CD14-positive monocyte (primary cell): Measurements from ENCODE around the gene STARD8. TPM values are rescaled to one million over a fixed set of nuclear protein-coding genes. Genes with fewer than 3 reads are reported as not detected.

Experiments used
- DNase-seq, 3 donors: peaks; one replicate each; pipeline ENCODE4 v3.0.0-alpha.2; 2011 to 2022
- H2AFZ ChIP-seq: 2 replicates; pipeline ENCODE4 v1.6.0; 2012; ENCODE audit warnings: mild to moderate bottlenecking, low read depth, low read length, inconsistent platforms; ENCODE audit not compliant: insufficient read depth, poor library complexity, severe bottlenecking
- H3K27ac ChIP-seq, 2 donors: 1 replicate in 1 of 2; 2 replicates in 1 of 2; pipeline ENCODE4 v1.5.1; 2012 to 2013; ENCODE audit warnings: low read length in 2 of 2, control low read depth in 1 of 2, inconsistent platforms in 1 of 2, low read depth in 1 of 2, mild to moderate bottlenecking in 1 of 2
- H3K27me3 ChIP-seq, 2 donors: one replicate each; pipeline versions ENCODE4 v1.6.0 to v1.6.1; 2011 to 2013; ENCODE audit warnings: low read length in 2 of 2; ENCODE audit not compliant: control insufficient read depth in 2 of 2, insufficient read depth in 2 of 2
- H3K36me3 ChIP-seq, 2 donors: replicated peaks in 1 of 2; 1 replicate in 1 of 2; 2 replicates in 1 of 2; pipeline versions ENCODE4 v1.5.1 to v1.6.1; 2012 to 2013; ENCODE audit warnings: low read length in 2 of 2, control low read depth in 1 of 2, inconsistent platforms in 1 of 2, mild to moderate bottlenecking in 1 of 2; ENCODE audit not compliant: insufficient read depth in 2 of 2, control insufficient read depth in 1 of 2
- H3K4me1 ChIP-seq, 2 donors: 1 replicate in 1 of 2; 2 replicates in 1 of 2; pipeline versions ENCODE4 v1.5.1 to v1.6.1; 2012 to 2013; ENCODE audit warnings: low read length in 2 of 2, control low read depth in 1 of 2, inconsistent platforms in 1 of 2, mild to moderate bottlenecking in 1 of 2, moderate library complexity in 1 of 2; ENCODE audit not compliant: insufficient read depth in 2 of 2, control insufficient read depth in 1 of 2
- H3K4me2 ChIP-seq: replicated peaks from 2 replicates; pipeline ENCODE3; 2012; ENCODE audit warnings: low read length, moderate library complexity, mild to moderate bottlenecking; ENCODE audit not compliant: poor library complexity, severe bottlenecking; ENCODE audit errors: extremely low read depth
- H3K4me3 ChIP-seq, 3 experiments: fragments of 200-600 bp in 1 of 3; sonication (generic) in 1 of 3; replicated peaks in 1 of 3; 1 replicate in 2 of 3; 2 replicates in 1 of 3; pipeline ENCODE4 v1.5.1; 2011 to 2013; ENCODE audit warnings: low read length in 3 of 3, mild to moderate bottlenecking in 3 of 3, control low read depth in 2 of 3, low read depth in 2 of 3, inconsistent platforms in 1 of 3, moderate library complexity in 1 of 3
- H3K79me2 ChIP-seq: 2 replicates; pipeline ENCODE4 v1.6.0; 2012; ENCODE audit warnings: mild to moderate bottlenecking, control low read depth, inconsistent platforms, low read length, moderate library complexity; ENCODE audit not compliant: insufficient read depth
- H3K9ac ChIP-seq: 2 replicates; pipeline ENCODE4 v1.6.0; 2017; ENCODE audit warnings: low read length, mild to moderate bottlenecking; ENCODE audit not compliant: insufficient read depth, poor library complexity, severe bottlenecking
- H3K9me3 ChIP-seq, 2 donors: replicated peaks in 1 of 2; 1 replicate in 1 of 2; 2 replicates in 1 of 2; pipeline versions ENCODE4 v1.5.1 to v1.6.1; 2012 to 2013; ENCODE audit warnings: low read length in 2 of 2, control low read depth in 1 of 2; ENCODE audit not compliant: control insufficient read depth in 1 of 2, insufficient read depth in 1 of 2
- H4K20me1 ChIP-seq: 2 replicates; pipeline ENCODE4 v1.6.0; 2012; ENCODE audit warnings: mild to moderate bottlenecking, low read length, control low read depth, moderate library complexity; ENCODE audit not compliant: insufficient read depth
- H3K27ac Mint-ChIP-seq, 7 donors: one replicate each; pipeline ENCODE4 v1.8.0; 2020; ENCODE audit warnings: mild to moderate bottlenecking in 7 of 7, mixed read lengths in 7 of 7, moderate library complexity in 6 of 7, inconsistent platforms in 2 of 7
- H3K27me3 Mint-ChIP-seq, 3 donors: one replicate each; pipeline ENCODE4 v1.8.0; 2021 to 2022; ENCODE audit warnings: low read depth in 3 of 3, mild to moderate bottlenecking in 3 of 3, mixed read lengths in 3 of 3, moderate library complexity in 3 of 3, inconsistent platforms in 1 of 3
- H3K36me3 Mint-ChIP-seq, 2 donors: one replicate each; pipeline ENCODE4 v1.8.0; 2020; ENCODE audit warnings: mixed read lengths in 2 of 2, inconsistent platforms in 1 of 2, mild to moderate bottlenecking in 1 of 2
- H3K4me1 Mint-ChIP-seq: one replicate; pipeline ENCODE4 v1.8.0; 2020; ENCODE audit warnings: mild to moderate bottlenecking, mixed read lengths
- H3K4me3 Mint-ChIP-seq, 2 donors: one replicate each; pipeline ENCODE4 v1.8.0; 2020; ENCODE audit warnings: mild to moderate bottlenecking in 2 of 2, mixed read lengths in 2 of 2, moderate library complexity in 1 of 2
- H3K9me3 Mint-ChIP-seq, 7 donors: one replicate each; pipeline ENCODE4 v1.8.0; 2020 to 2022; ENCODE audit warnings: mixed read lengths in 7 of 7, mild to moderate bottlenecking in 6 of 7, moderate library complexity in 6 of 7, inconsistent platforms in 2 of 7
- CTCF ChIP-seq: fragments of 200-600 bp; IDR thresholded peaks from one replicate; pipeline ENCODE4 v1.8.0; 2022; ENCODE audit warnings: antibody characterized with exemption, mild to moderate bottlenecking
- WGBS: methylation state at CpG from one replicate; pipeline ENCODE4 v1.1.5; 2013; ENCODE audit warnings: missing lambda C conversion rate; ENCODE audit not compliant: insufficient coverage; 5-methylcytosine and 5-hydroxymethylcytosine counted together
- intact Hi-C, 2 donors: fragments of 100-400 bp; cut with micrococcal nuclease; formaldehyde crosslinking; loops; one replicate each; pipeline versions ENCODE4 v1.15.0 to v1.15.1; 2023
- polyA plus RNA-seq, 3 donors: library from polyadenylated mRNA; depleted of rRNA in 1 of 3; unstranded in 2 of 3; stranded (reverse) in 1 of 3; fragments of 300-500 nt in 2 of 3; fragments of >200 nt in 1 of 3; fragmentation: Illumina TruSeq in 2 of 3; gene quantifications; 1 replicate in 2 of 3; 2 replicates in 1 of 3; pipeline ENCODE4 v1.2.3, GENCODE V29; 2012 to 2021

STARD8 gene
- polyA plus RNA-seq, 3 donors, result 1.2 to 4.1 (median 1.7) TPM

GRCh38 chrX:68755616-68756125 lies 108.2 kb downstream of the STARD8 start:
- Histone ChIP-seq H4K20me1 (no peaks in the 10 kb centered on the region), H3K4me2 (no peak overlapping the region), H3K9me3 (no peaks in the 10 kb centered on the region), H3K9ac (no peak overlapping the region), H3K4me1 (no peaks in the 10 kb centered on the region), H2AFZ (no peak overlapping the region), H3K36me3 (no peaks in the 10 kb centered on the region), H3K27me3 (no peaks in the 10 kb centered on the region), H3K4me3 (no peak overlapping the region), H3K27ac (no peak overlapping the region), H3K79me2 (no peaks in the 10 kb centered on the region)
- no peak for DNase-seq
- no peaks in the 10 kb centered on the region for H3K36me3 Mint-ChIP-seq
- no peak for TF ChIP-seq CTCF
- peaks cover 0 to 7% (median 0%) of the 10 kb centered on the region in 7 donors for H3K9me3 Mint-ChIP-seq
- no peaks in the 10 kb centered on the region for H3K4me1 Mint-ChIP-seq
- no peak overlapping the region for H3K4me3 Mint-ChIP-seq
- H3K27ac Mint-ChIP-seq, result peak overlapping the region in 1 of 7 donors; percentile 22
- intact Hi-C loops, result no loop called here
- 100% methylated on average over 1 of the region's 3 CpGs for whole genome bisulfite sequencing
- H3K27me3 Mint-ChIP-seq, result peaks cover 2 to 6% (median 3%) of the 10 kb centered on the region in 3 donors

GRCh38 chrX:68757331-68757730 lies 109.9 kb downstream of the STARD8 start:
- Histone ChIP-seq H4K20me1 (no peaks in the 10 kb centered on the region), H3K79me2 (no peaks in the 10 kb centered on the region), H3K4me3 (no peak overlapping the region), H3K9ac (no peak overlapping the region), H2AFZ (no peak overlapping the region), H3K27ac (no peak overlapping the region), H3K27me3 (no peaks in the 10 kb centered on the region), H3K9me3 (no peaks in the 10 kb centered on the region), H3K4me2 (no peak overlapping the region), H3K36me3 (no peaks in the 10 kb centered on the region), H3K4me1 (no peaks in the 10 kb centered on the region)
- Mint-ChIP-seq H3K4me1 (no peaks in the 10 kb centered on the region), H3K27ac (no peak overlapping the region), H3K36me3 (no peaks in the 10 kb centered on the region), H3K4me3 (no peak overlapping the region), H3K9me3 (peaks cover 0 to 7% (median 0%) of the 10 kb centered on the region in 7 donors), H3K27me3 (peaks cover 3 to 9% (median 3%) of the 10 kb centered on the region in 3 donors)
- 100% methylated on average over 1 of the region's 4 CpGs for WGBS
- no peak for TF ChIP-seq CTCF
- DNase-seq, result no peak
- intact Hi-C loops, result no loop called here
